CD4-positive, CD25-positive, alpha-beta regulatory T cell (primary cell): ENCODE data around the gene USF2. TPM values are rescaled to one million over a fixed set of nuclear protein-coding genes. Genes with fewer than 3 reads are reported as not detected.
A peak's percentile ranks its signal among the peaks of the same experiment; 100 is the strongest.

Source experiments
- ATAC-seq, 2 donors: fragments of 150-1000 bp; cut with Tn5 transposase; one replicate each; pipeline ENCODE4 v1.10.0; 2021; ENCODE audit warnings: low read depth in 2 of 2, moderate number of reproducible peaks in 2 of 2, moderate library complexity in 1 of 2
- DNase-seq, 3 donors: peaks; one replicate each; pipeline versions ENCODE4 v3.0.0 to v3.0.0-alpha.2; 2012 to 2022; ENCODE audit warnings: mixed read lengths in 1 of 3
- H3K27ac ChIP-seq: one replicate; pipeline ENCODE4 v1.7.0; 2013; ENCODE audit warnings: mild to moderate bottlenecking, low read length; ENCODE audit not compliant: insufficient read depth, poor library complexity, severe bottlenecking
- H3K27me3 ChIP-seq: one replicate; pipeline ENCODE4 v1.7.0; 2013; ENCODE audit warnings: low read length; ENCODE audit not compliant: control insufficient read depth, insufficient read depth
- H3K36me3 ChIP-seq: one replicate; pipeline ENCODE4 v1.7.0; 2013; ENCODE audit warnings: mild to moderate bottlenecking, low read length, moderate library complexity; ENCODE audit not compliant: control insufficient read depth, insufficient read depth
- H3K4me1 ChIP-seq: 2 replicates; pipeline ENCODE4 v1.7.0; 2013; ENCODE audit warnings: mild to moderate bottlenecking, low read length; ENCODE audit not compliant: insufficient read depth, control insufficient read depth, poor library complexity, severe bottlenecking
- H3K4me3 ChIP-seq: one replicate; pipeline ENCODE4 v1.7.0; 2013; ENCODE audit warnings: low read depth, mild to moderate bottlenecking, low read length, moderate library complexity
- H3K9me3 ChIP-seq, 2 experiments: 1 replicate in 1 of 2; 2 replicates in 1 of 2; pipeline ENCODE4 v1.7.0; 2013; ENCODE audit warnings: low read length in 2 of 2, mild to moderate bottlenecking in 1 of 2, moderate library complexity in 1 of 2; ENCODE audit not compliant: control insufficient read depth in 2 of 2
- H3K27ac Mint-ChIP-seq, 3 donors: one replicate each; pipeline ENCODE4 v1.8.0; 2020 to 2022; ENCODE audit warnings: mild to moderate bottlenecking in 3 of 3, mixed read lengths in 3 of 3, moderate library complexity in 2 of 3
- H3K27me3 Mint-ChIP-seq: one replicate; pipeline ENCODE4 v1.8.0; 2022; ENCODE audit warnings: mild to moderate bottlenecking, mixed read lengths
- H3K36me3 Mint-ChIP-seq: one replicate; pipeline ENCODE4 v1.8.0; 2020; ENCODE audit warnings: mixed read lengths
- H3K4me1 Mint-ChIP-seq, 4 donors: one replicate each; pipeline ENCODE4 v1.8.0; 2020 to 2022; ENCODE audit warnings: mixed read lengths in 4 of 4, mild to moderate bottlenecking in 1 of 4
- H3K4me3 Mint-ChIP-seq, 4 donors: one replicate each; pipeline ENCODE4 v1.8.0; 2020 to 2022; ENCODE audit warnings: mild to moderate bottlenecking in 4 of 4, mixed read lengths in 4 of 4, moderate library complexity in 3 of 4
- H3K9me3 Mint-ChIP-seq, 7 donors: one replicate each; pipeline ENCODE4 v1.8.0; 2020 to 2022; ENCODE audit warnings: mixed read lengths in 7 of 7, mild to moderate bottlenecking in 3 of 7, moderate library complexity in 2 of 7
- polyA plus RNA-seq, 4 donors: library from polyadenylated mRNA; unstranded; fragments of 300-500 nt; fragmentation: Illumina TruSeq; gene quantifications; one replicate each; pipeline ENCODE4 v1.2.3, GENCODE V29; 2021
- total RNA-seq: library from RNA; stranded (reverse); gene quantifications from one replicate; pipeline ENCODE4 v1.2.3, GENCODE V29; 2022

The USF2 gene
- total and polyA plus RNA-seq, 5 donors from 2014 or later: 5.9 to 277 (median 7.3) TPM

DNA sequence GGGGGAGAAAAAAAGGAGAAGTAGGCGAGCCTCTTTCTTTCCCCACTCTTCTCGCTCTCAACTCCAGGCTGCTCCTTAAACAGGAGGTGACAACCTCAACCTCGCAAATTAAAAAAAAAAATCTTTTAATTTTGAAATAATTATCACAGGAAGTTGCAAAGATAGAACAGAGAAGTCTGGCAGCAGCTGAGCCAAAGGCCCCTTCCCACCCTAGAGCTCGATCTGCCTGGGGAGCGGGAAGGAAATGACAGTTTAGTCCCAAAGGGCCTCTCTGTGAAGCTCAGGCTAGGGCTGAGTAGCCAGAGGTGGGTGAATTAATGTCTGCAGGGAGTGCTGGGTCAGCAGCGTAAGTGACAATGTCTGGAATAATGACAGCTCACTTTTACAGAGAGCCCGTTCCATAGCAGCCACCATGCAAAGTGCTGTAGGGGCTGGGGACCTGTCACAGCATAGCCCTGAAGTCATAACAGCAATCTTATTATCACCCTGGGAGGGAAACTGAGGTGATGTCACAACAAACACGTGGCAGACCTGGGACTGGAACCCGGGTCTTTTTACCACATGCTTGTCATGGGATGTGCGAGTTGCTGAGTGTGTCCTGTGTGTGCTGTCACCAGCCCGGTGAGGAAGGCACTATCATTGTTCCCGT, 51.4 kb downstream of the USF2 start:
- Mint-ChIP-seq H3K9me3 (peaks cover 0 to 4% (median 0%) of the 10 kb centered on the region in 7 donors), H3K4me1 (no peaks in the 10 kb centered on the region), H3K36me3 (no peaks in the 10 kb centered on the region), H3K27ac (no peak overlapping the region), H3K4me3 (no peak overlapping the region), H3K27me3 (no peaks in the 10 kb centered on the region)
- no peak overlapping the region for H3K27ac ChIP-seq
- ATAC-seq: peak in 1 of 2 donors; percentile 22
- no peak overlapping the region for H3K4me3 ChIP-seq
- H3K36me3 ChIP-seq: no peaks in the 10 kb centered on the region
- peaks cover 2 to 3% of the 10 kb centered on the region in 2 experiments for H3K9me3 ChIP-seq
- no peak for DNase-seq
- no peaks in the 10 kb centered on the region for H3K4me1 ChIP-seq
- H3K27me3 ChIP-seq: peaks cover 4% of the 10 kb centered on the region

DNA sequence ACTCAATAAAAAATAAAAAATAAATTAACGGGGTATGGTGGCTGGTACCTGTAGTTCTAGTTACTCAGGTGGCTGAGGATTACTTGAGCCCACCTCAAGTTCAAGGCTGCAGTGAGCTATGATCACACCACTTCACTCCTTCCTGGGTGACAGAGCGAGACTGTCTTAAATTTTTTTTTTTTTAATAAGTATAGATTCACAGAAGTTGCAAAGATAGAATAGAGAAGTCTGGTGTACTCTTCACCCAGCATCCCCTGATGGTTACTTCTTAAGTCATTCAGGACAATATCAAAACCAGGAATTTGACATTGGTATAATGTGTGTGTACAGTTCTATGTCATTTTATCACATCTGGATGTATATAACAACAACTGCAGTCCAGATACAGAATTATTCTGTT, 52.5 kb downstream of the USF2 start:
- no peak overlapping the region for H3K27ac Mint-ChIP-seq
- Histone ChIP-seq H3K27me3 (peaks cover 4% of the 10 kb centered on the region), H3K27ac (no peak overlapping the region), H3K36me3 (no peaks in the 10 kb centered on the region), H3K9me3 (peaks cover 2 to 3% of the 10 kb centered on the region in 2 experiments), H3K4me1 (no peaks in the 10 kb centered on the region), H3K4me3 (no peak overlapping the region)
- no peak for DNase-seq
- H3K4me3 Mint-ChIP-seq: no peak overlapping the region
- peaks cover 0 to 4% (median 0%) of the 10 kb centered on the region in 7 donors for H3K9me3 Mint-ChIP-seq
- no peak for ATAC-seq
- H3K36me3 Mint-ChIP-seq: no peaks in the 10 kb centered on the region
- H3K4me1 Mint-ChIP-seq: no peaks in the 10 kb centered on the region
- no peaks in the 10 kb centered on the region for H3K27me3 Mint-ChIP-seq

DNA sequence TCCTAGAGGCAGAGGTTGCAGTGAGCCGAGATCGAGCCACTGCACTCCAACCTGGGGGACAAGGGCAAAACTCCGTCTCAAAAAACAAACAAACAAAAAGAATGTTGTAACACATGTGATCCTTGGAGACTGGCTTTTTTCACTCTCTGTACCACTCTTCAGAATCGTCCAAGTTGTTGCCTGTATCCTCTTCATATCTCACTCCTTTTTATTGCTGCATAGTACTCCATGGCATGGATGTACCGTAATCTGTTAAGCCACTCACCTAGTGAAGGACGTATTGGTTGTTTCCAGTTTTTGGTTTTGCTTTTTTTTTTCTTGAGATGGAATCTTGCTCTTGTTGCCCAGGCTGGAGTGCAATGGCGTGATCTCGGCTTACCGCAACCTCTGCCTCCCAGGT, 53.3 kb downstream of the USF2 start:
- ATAC-seq (no peak), DNase-seq (no peak)
- Histone ChIP-seq H3K36me3 (no peaks in the 10 kb centered on the region), H3K4me3 (no peak overlapping the region), H3K9me3 (peaks cover 2 to 3% of the 10 kb centered on the region in 2 experiments), H3K27me3 (peaks cover 4% of the 10 kb centered on the region), H3K4me1 (no peaks in the 10 kb centered on the region), H3K27ac (no peak overlapping the region)
- Mint-ChIP-seq H3K36me3 (no peaks in the 10 kb centered on the region), H3K4me1 (no peaks in the 10 kb centered on the region), H3K9me3 (peaks cover 0 to 4% (median 0%) of the 10 kb centered on the region in 7 donors), H3K4me3 (no peak overlapping the region), H3K27me3 (no peaks in the 10 kb centered on the region), H3K27ac (no peak overlapping the region)

DNA sequence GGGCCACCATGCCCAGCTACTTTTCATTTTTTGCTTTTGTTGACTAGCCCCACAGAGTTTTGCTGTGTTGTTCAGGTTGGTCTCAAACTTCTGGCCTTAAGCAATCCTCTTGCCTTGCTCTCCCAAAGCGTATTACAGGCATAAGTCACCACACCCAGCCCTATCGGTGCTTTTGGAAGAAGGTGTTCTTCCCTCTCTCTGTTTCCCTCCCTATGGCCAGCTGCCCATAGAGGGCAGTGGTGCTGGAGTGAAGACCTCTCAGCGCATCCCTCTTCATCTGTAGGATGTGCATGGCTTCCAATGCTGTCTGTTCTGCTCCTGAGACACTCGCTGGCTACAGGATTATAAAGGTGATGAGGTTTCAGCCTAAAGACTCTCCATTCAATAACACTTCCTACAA, 58.9 kb downstream of the USF2 start:
- Mint-ChIP-seq H3K27me3 (peaks cover 15% of the 10 kb centered on the region), H3K4me3 (no peak overlapping the region), H3K9me3 (no peaks in the 10 kb centered on the region), H3K4me1 (peaks cover 0 to 2% (median under 1%) of the 10 kb centered on the region in 4 donors), H3K27ac (no peak overlapping the region), H3K36me3 (no peaks in the 10 kb centered on the region)
- Histone ChIP-seq H3K4me3 (no peak overlapping the region), H3K36me3 (no peaks in the 10 kb centered on the region), H3K4me1 (no peaks in the 10 kb centered on the region), H3K9me3 (no peaks in the 10 kb centered on the region), H3K27me3 (no peaks in the 10 kb centered on the region), H3K27ac (no peak overlapping the region)
- no peak for ATAC-seq
- no peak for DNase-seq

DNA sequence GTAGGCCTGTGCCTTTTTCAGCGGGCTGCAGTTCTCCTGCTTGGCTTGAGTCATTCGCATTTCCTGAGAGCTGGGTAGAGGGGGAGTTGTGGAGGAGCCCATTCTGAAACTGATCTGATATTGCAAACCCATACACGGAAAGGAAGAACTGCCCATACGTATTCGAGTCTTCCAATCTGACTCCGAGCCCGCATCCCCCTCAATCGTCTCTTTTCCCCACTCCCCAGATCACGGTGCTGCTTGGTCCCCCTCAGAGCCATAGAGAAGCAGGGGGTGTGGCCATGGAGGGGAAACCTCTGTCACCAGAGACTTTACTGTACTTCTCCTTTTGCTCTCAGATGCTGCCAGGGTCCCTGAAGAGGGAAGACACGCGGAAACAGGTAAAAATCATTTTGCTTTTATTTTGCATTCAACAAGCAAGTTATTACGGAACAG, 60.1 kb downstream of the USF2 start, which contains the start of gene CD22:
Gene CD22 (plus strand): TSS at position 337 of the 435 bp plus-strand sequence. CDS start 2,854 bp downstream, outside the sequence.
- Histone ChIP-seq H3K36me3 (no peaks in the 10 kb centered on the region), H3K9me3 (no peaks in the 10 kb centered on the region), H3K4me3 (no peak within 1 kb of the TSS), H3K4me1 (no peaks in the 10 kb centered on the region), H3K27ac (no peak within 1 kb of the TSS), H3K27me3 (no peaks in the 10 kb centered on the region)
- Mint-ChIP-seq H3K4me3 (no peak within 1 kb of the TSS), H3K27me3 (peaks cover 15% of the 10 kb centered on the region), H3K9me3 (no peaks in the 10 kb centered on the region), H3K36me3 (no peaks in the 10 kb centered on the region), H3K27ac (peak within 1 kb of the TSS in 1 of 3 donors; percentile 51), H3K4me1 (peaks cover 0 to 6% (median under 1%) of the 10 kb centered on the region in 4 donors)
- peak in 1 of 2 donors; percentile 33 for ATAC-seq
- DNase-seq: no peak

DNA sequence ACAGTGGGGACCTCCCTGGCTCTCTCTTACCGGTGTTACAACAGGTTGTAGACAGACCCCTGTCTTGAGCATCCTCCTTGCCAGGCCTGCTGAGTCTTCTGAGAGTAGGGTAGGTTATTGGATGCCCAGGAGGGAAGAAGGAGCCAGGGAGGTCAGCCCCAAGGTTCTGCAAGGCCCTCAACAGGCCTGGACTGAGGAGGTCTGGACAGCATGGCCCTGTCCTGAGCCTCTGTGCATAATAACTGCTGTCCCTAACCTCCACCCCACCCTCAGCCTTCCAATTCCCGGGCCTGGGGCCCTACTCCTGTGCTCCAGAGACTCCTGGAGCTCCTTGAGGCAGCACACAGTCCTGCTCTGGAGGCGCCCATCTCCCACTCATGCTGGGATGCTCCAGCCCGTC, 60.6 kb downstream of the USF2 start:
- no peak overlapping the region for H3K27ac ChIP-seq
- Mint-ChIP-seq H3K36me3 (no peaks in the 10 kb centered on the region), H3K27ac (no peak overlapping the region), H3K27me3 (peaks cover 15% of the 10 kb centered on the region), H3K9me3 (no peaks in the 10 kb centered on the region), H3K4me1 (peaks cover 0 to 6% (median under 1%) of the 10 kb centered on the region in 4 donors), H3K4me3 (no peak overlapping the region)
- H3K4me1 ChIP-seq: no peaks in the 10 kb centered on the region
- ATAC-seq (no peak), DNase-seq (no peak)
- no peaks in the 10 kb centered on the region for H3K36me3 ChIP-seq
- no peaks in the 10 kb centered on the region for H3K9me3 ChIP-seq
- H3K4me3 ChIP-seq: no peak overlapping the region
- H3K27me3 ChIP-seq: no peaks in the 10 kb centered on the region

Other genes with a start within 250 kb of the USF2 start
- gene SCN1B, start 238.5 kb upstream of the USF2 start, total RNA-seq: 2.0 TPM
- gene SCN1B, start 238.5 kb upstream of the USF2 start, polyA plus RNA-seq: under 1 TPM in 3 of 4 donors, not detected in 1; 0.08 to 0.23 (median 0.11) TPM
- not detected for gene HPN, start 227.2 kb upstream of the USF2 start, total RNA-seq
- under 1 TPM in 2 of 4 donors, not detected in 2; 0.54 to 0.70 TPM for gene HPN, start 227.2 kb upstream of the USF2 start, polyA plus RNA-seq
- gene FXYD3, start 153.1 kb upstream of the USF2 start, total RNA-seq: not detected
- not detected for gene FXYD3, start 153.1 kb upstream of the USF2 start, polyA plus RNA-seq
- 0.64 TPM for gene LGI4, start 133.9 kb upstream of the USF2 start, total RNA-seq
- not detected for gene LGI4, start 133.9 kb upstream of the USF2 start, polyA plus RNA-seq
- 1.6 TPM for gene FXYD1, start 130.1 kb upstream of the USF2 start, total RNA-seq
- 1 to 10 TPM; 2.1 to 3.7 (median 2.7) TPM for gene FXYD1, start 130.1 kb upstream of the USF2 start, polyA plus RNA-seq
- gene FXYD7, start 125.7 kb upstream of the USF2 start, total RNA-seq: 9.3 TPM
- gene FXYD7, start 125.7 kb upstream of the USF2 start, polyA plus RNA-seq: 1 to 10 TPM; 3.2 to 6.8 (median 4.7) TPM
- 503 TPM for gene FXYD5, start 114.2 kb upstream of the USF2 start, total RNA-seq
- gene FXYD5, start 114.2 kb upstream of the USF2 start, polyA plus RNA-seq: 100 to 1,000 TPM; 465 to 575 (median 487) TPM
- gene FAM187B, start 40.2 kb upstream of the USF2 start, total RNA-seq: not detected
- not detected for gene FAM187B, start 40.2 kb upstream of the USF2 start, polyA plus RNA-seq
- 28.1 TPM for gene LSR, start 20.0 kb upstream of the USF2 start, total RNA-seq
- 10 to 100 TPM; 47.8 to 66.1 (median 53.7) TPM for gene LSR, start 20.0 kb upstream of the USF2 start, polyA plus RNA-seq
- gene HAMP, start 13.6 kb downstream of the USF2 start, total RNA-seq: 0.32 TPM
- not detected for gene HAMP, start 13.6 kb downstream of the USF2 start, polyA plus RNA-seq
- not detected for gene MAG, start 23.2 kb downstream of the USF2 start, total RNA-seq
- gene MAG, start 23.2 kb downstream of the USF2 start, polyA plus RNA-seq: under 1 TPM in 2 of 4 donors, not detected in 2; 0.16 to 0.28 TPM
- gene CD22, start 60.2 kb downstream of the USF2 start, total RNA-seq: 3.3 TPM
- gene CD22, start 60.2 kb downstream of the USF2 start, polyA plus RNA-seq: 1 to 10 TPM in 1 of 4 donors, under 1 TPM in 2, not detected in 1; 0.15 to 1.9 (median 0.39) TPM
- not detected for gene FFAR1, start 78.9 kb downstream of the USF2 start, total RNA-seq
- gene FFAR1, start 78.9 kb downstream of the USF2 start, polyA plus RNA-seq: not detected
- gene FFAR3, start 89.5 kb downstream of the USF2 start, total RNA-seq: 1.7 TPM
- under 1 TPM in 1 of 4 donors, not detected in 3; 0.39 TPM for gene FFAR3, start 89.5 kb downstream of the USF2 start, polyA plus RNA-seq
- not detected for gene GPR42, start 102.1 kb downstream of the USF2 start, total RNA-seq
- not detected for gene GPR42, start 102.1 kb downstream of the USF2 start, polyA plus RNA-seq
- gene FFAR2, start 179.3 kb downstream of the USF2 start, total RNA-seq: not detected
- gene FFAR2, start 179.3 kb downstream of the USF2 start, polyA plus RNA-seq: not detected
- not detected for gene KRTDAP, start 221.5 kb downstream of the USF2 start, total RNA-seq
- gene KRTDAP, start 221.5 kb downstream of the USF2 start, polyA plus RNA-seq: not detected
- not detected for gene DMKN, start 244.7 kb downstream of the USF2 start, total RNA-seq
- 1 to 10 TPM in 2 of 4 donors, under 1 TPM in 1, not detected in 1; 0.74 to 1.6 (median 1.0) TPM for gene DMKN, start 244.7 kb downstream of the USF2 start, polyA plus RNA-seq